OCI-LY1 (cell line): Measurements from ENCODE around the gene CEP85L.

ENCODE experiments used
- EZH2 ChIP-seq: fragments of 200-600 bp; sonication (generic), shearing (Covaris generic); IDR thresholded peaks from 2 replicates; pipeline ENCODE4 v1.8.0; 2017; ENCODE audit warnings: borderline replicate concordance, mixed run types, mild to moderate bottlenecking, antibody characterized with exemption, low read length, moderate library complexity, mixed read lengths
- TF ChIP-seq, protein P1 (sequence below): fragments of 200-600 bp; sonication (generic), shearing (Covaris generic); IDR thresholded peaks from 2 replicates; pipeline ENCODE4 v1.5.1; 2017; ENCODE audit warnings: mild to moderate bottlenecking, antibody characterized with exemption, low read length, moderate library complexity, mixed read lengths

DNA sequence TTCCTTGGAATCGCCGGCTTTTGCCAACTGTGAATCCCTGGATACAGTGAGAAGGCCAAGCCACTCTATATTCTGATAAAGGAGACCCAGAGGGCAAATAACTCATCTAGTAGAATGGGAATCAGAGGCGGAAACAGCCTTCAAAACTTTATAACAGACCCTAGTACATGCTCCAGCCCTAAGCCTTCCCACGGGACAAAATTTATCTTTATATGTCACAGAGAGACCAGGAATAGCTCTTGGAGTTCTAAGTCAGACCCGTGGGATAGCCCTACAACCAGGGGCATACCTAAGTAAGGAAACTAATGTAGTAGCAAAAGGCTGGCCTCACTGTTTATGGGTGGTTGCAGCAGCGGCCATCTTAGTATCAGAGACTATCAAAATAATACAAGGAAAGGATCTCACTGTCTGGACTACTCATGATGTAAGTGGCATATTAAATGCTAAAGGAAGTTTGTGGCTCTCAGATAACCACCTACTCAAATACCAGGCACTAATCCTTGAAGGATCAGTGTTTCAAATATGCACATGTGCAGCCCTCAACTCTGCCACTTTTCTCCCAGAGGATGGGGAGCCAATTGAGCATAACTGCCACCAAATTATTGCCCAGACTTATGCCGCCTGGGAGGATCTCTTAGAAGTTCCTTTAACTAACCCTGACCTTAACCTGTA, 29.5 kb downstream of the CEP85L start:
- TF ChIP-seq, protein P1, sequence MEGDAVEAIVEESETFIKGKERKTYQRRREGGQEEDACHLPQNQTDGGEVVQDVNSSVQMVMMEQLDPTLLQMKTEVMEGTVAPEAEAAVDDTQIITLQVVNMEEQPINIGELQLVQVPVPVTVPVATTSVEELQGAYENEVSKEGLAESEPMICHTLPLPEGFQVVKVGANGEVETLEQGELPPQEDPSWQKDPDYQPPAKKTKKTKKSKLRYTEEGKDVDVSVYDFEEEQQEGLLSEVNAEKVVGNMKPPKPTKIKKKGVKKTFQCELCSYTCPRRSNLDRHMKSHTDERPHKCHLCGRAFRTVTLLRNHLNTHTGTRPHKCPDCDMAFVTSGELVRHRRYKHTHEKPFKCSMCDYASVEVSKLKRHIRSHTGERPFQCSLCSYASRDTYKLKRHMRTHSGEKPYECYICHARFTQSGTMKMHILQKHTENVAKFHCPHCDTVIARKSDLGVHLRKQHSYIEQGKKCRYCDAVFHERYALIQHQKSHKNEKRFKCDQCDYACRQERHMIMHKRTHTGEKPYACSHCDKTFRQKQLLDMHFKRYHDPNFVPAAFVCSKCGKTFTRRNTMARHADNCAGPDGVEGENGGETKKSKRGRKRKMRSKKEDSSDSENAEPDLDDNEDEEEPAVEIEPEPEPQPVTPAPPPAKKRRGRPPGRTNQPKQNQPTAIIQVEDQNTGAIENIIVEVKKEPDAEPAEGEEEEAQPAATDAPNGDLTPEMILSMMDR, result no peak
- no peak for TF ChIP-seq EZH2
